GM23248 (cell line): ENCODE measurements around the gene PHC1.

Experiments used
- EZH2 ChIP-seq: fragments of 200-600 bp; sonication (generic); IDR thresholded peaks from 2 replicates; pipeline ENCODE4 v1.6.1; 2018; ENCODE audit warnings: antibody characterized with exemption, mild to moderate bottlenecking; ENCODE audit not compliant: insufficient read depth, poor library complexity, severe bottlenecking
- EZH2phosphoT487 ChIP-seq: fragments of 200-600 bp; sonication (generic); IDR thresholded peaks from 2 replicates; pipeline ENCODE4 v1.6.1; 2018; ENCODE audit warnings: antibody characterized with exemption, moderate library complexity, mild to moderate bottlenecking, low read depth; ENCODE audit not compliant: insufficient read depth

DNA sequence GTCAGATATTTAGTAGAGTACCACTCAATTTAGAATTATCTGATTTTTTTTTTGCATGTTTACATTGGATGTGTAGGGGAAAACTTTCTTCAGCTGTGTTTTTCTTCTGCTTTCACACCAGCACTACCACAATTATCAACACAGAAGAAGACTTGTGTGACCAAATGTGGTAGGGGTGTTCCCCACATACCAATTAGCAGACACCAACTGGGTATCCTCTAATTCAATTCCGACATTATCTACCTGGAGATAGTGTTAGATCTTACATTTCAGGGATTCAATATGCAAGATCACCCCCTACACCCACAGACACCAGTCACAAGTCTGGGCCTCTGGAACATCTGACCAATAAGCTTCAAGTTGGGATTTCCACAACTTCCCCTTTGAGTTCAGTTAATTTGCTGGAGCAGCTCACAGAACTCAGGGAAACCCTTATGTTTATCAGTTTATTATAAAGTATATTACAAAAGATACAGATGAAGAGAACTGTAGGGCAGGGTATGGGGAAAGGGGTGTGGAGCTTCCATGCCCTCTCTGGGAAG, 71.0 kb downstream of the PHC1 start:
- TF ChIP-seq EZH2, result no peak
- no peak for TF ChIP-seq EZH2phosphoT487
